Activated B cell treated with CpG ODN at 0.5 μM for 24 hours (primary cell): ENCODE measurements around the gene WASF2. TPM values are rescaled to one million over a fixed set of nuclear protein-coding genes. Genes with fewer than 3 reads are reported as not detected.
A peak's percentile ranks its signal among the peaks of the same experiment; 100 is the strongest.
"Not testable (repeated sequence)": the region's sequence is repeated elsewhere in the genome, so short reads cannot be mapped to it uniquely, and the experiment has no call there.

Experiments used
- ATAC-seq: fragments of 200-7000 bp; cut with Tn5 transposase; one replicate; pipeline ENCODE4 v1.10.0; 2021; ENCODE audit warnings: low read depth, mild to moderate bottlenecking, moderate library complexity
- CTCF ChIA-PET: fragments of 350-600 bp; sonication (Branson Sonifier 250); formaldehyde crosslinking; loops from one replicate; lab custom pipeline; 2021; ENCODE audit warnings: antibody characterized with exemption; lab: Charles Lee
- POLR2A ChIA-PET: fragments of 350-600 bp; sonication (Branson Sonifier 250); formaldehyde crosslinking; loops from one replicate; lab custom pipeline; 2021; ENCODE audit warnings: antibody characterized with exemption; lab: Charles Lee
- DNase-seq: peaks from one replicate; pipeline ENCODE4 v3.0.0; 2022
- H3K27ac Mint-ChIP-seq: one replicate; pipeline ENCODE4 v1.8.0; 2020; ENCODE audit warnings: mixed read lengths
- H3K27me3 Mint-ChIP-seq: one replicate; pipeline ENCODE4 v1.8.0; 2021; ENCODE audit warnings: mixed read lengths
- H3K36me3 Mint-ChIP-seq: one replicate; pipeline ENCODE4 v1.8.0; 2021; ENCODE audit warnings: low read depth, mixed read lengths
- H3K4me1 Mint-ChIP-seq: one replicate; pipeline ENCODE4 v1.8.0; 2021; ENCODE audit warnings: mixed read lengths
- H3K4me3 Mint-ChIP-seq: one replicate; pipeline ENCODE4 v1.8.0; 2020; ENCODE audit warnings: mild to moderate bottlenecking, mixed read lengths
- H3K9me3 Mint-ChIP-seq: one replicate; pipeline ENCODE4 v1.8.0; 2020; ENCODE audit warnings: mixed read lengths
- CTCF ChIP-seq: fragments of 200-600 bp; IDR thresholded peaks from one replicate; pipeline ENCODE4 v1.8.0; 2022; ENCODE audit warnings: antibody characterized with exemption, mild to moderate bottlenecking
- intact Hi-C: fragments of 100-400 bp; cut with micrococcal nuclease; formaldehyde crosslinking; loops from one replicate; pipeline ENCODE4 v1.15.1; 2024
- total RNA-seq: library from RNA; stranded (reverse); gene quantifications from 2 replicates; pipeline ENCODE4 v1.2.3, GENCODE V29; 2022

WASF2 gene
- 136 and 137 TPM in 2 replicates for total RNA-seq

GRCh38 chr1:27489973-27490741 lies at the start of gene WASF2:
Gene WASF2, minus strand, starts transcription at chr1:27490167. Its CDS starts 61,277 bp downstream, at chr1:27428890.
- peaks cover 59% of the 10 kb centered on the region for H3K4me1 Mint-ChIP-seq
- ATAC-seq (peak; percentile 88), DNase-seq (peak; percentile 94)
- H3K27ac Mint-ChIP-seq: peak within 1 kb of the TSS; percentile 100
- no peaks in the 10 kb centered on the region for H3K9me3 Mint-ChIP-seq
- TF ChIP-seq CTCF: no peak
- H3K27me3 Mint-ChIP-seq: no peaks in the 10 kb centered on the region
- intact Hi-C loops: loop anchor here (1.0 to 5.0 kb wide), 8 partner anchors 12 to 173 kb away; partner anchors contain the start of gene TMEM222
- H3K36me3 Mint-ChIP-seq: peaks cover 7% of the 10 kb centered on the region
- ChIA-PET POLR2A (interaction anchor here (0.6 to 3.6 kb wide), 28 partner anchors 9 to 874 kb away, joined by 3 to 23 read pairs (median 5); no protein-coding TSS in a partner anchor), CTCF (interaction anchor here (1.3 to 3.5 kb wide), 3 partner anchors 67 to 87 kb away, joined by 3 to 18 read pairs (median 4); no protein-coding TSS in a partner anchor)
- peak within 1 kb of the TSS; percentile 95 for H3K4me3 Mint-ChIP-seq

GRCh38 chr1:27538793-27539192 lies 48.8 kb upstream of the WASF2 start:
- intact Hi-C loops: no loop called here
- no peak for DNase-seq
- ATAC-seq: no peak
- Mint-ChIP-seq H3K27me3 (no peaks in the 10 kb centered on the region), H3K4me3 (no peak overlapping the region), H3K9me3 (no peaks in the 10 kb centered on the region), H3K36me3 (peaks cover 11% of the 10 kb centered on the region), H3K4me1 (peaks cover 1% of the 10 kb centered on the region), H3K27ac (no peak overlapping the region)
- CTCF ChIA-PET: no interaction called here
- POLR2A ChIA-PET: no interaction called here
- TF ChIP-seq CTCF: no peak

- H3K9me3 Mint-ChIP-seq, H3K4me3 Mint-ChIP-seq, DNase-seq, ATAC-seq, H3K27me3 Mint-ChIP-seq, H3K27ac Mint-ChIP-seq, H3K4me1 Mint-ChIP-seq, intact Hi-C loops: not testable (repeated sequence)
- CTCF ChIA-PET: interaction anchor here (0.6 kb wide), 1 partner anchor 135 kb away, joined by 3 read pairs; no protein-coding TSS in a partner anchor
- H3K36me3 Mint-ChIP-seq: peaks cover 16% of the 10 kb centered on the region
- POLR2A ChIA-PET: interaction anchor here (0.6 to 1.0 kb wide), 3 partner anchors 14 to 304 kb away, joined by 3 read pairs; partner anchors contain the start of gene WDTC1
Measured at GRCh38 chr1:27538305-27538676, 48.3 kb upstream of the WASF2 start.

- intact Hi-C loops: no loop called here
- H3K27me3 Mint-ChIP-seq: no peaks in the 10 kb centered on the region
- DNase-seq (no peak), ATAC-seq (no peak)
- ChIA-PET CTCF (no interaction called here), POLR2A (no interaction called here)
- no peak overlapping the region for H3K27ac Mint-ChIP-seq
- H3K36me3 Mint-ChIP-seq: peaks cover 18% of the 10 kb centered on the region
- H3K9me3 Mint-ChIP-seq: no peaks in the 10 kb centered on the region
- no peak for TF ChIP-seq CTCF
- no peak overlapping the region for H3K4me3 Mint-ChIP-seq
- no peaks in the 10 kb centered on the region for H3K4me1 Mint-ChIP-seq
Measured at GRCh38 chr1:27536767-27537166, 46.8 kb upstream of the WASF2 start.

- Mint-ChIP-seq H3K4me1 (no peaks in the 10 kb centered on the region), H3K4me3 (no peak overlapping the region), H3K9me3 (no peaks in the 10 kb centered on the region), H3K36me3 (peaks cover 18% of the 10 kb centered on the region), H3K27me3 (no peaks in the 10 kb centered on the region), H3K27ac (no peak overlapping the region)
- intact Hi-C loops: no loop called here
- TF ChIP-seq CTCF: no peak
- DNase-seq: no peak
- ChIA-PET CTCF (no interaction called here), POLR2A (no interaction called here)
- ATAC-seq: no peak
Measured at GRCh38 chr1:27536010-27536757, 46.2 kb upstream of the WASF2 start.
